Liver (tissue), 9 donors: ENCODE results near the gene TEP1. TPM values are rescaled to one million over a fixed set of nuclear protein-coding genes. Genes with fewer than 3 reads are reported as not detected.

ENCODE experiments used
- DNase-seq: peaks from one replicate; pipeline ENCODE4 v3.0.0-alpha.2; 2017; ENCODE audit warnings: low spot score
- H3K27ac ChIP-seq, 2 donors: one replicate each; pipeline ENCODE4 v1.7.0; 2013; ENCODE audit warnings: inconsistent platforms in 2 of 2, low read length in 2 of 2, control low read depth in 1 of 2, low read depth in 1 of 2, mild to moderate bottlenecking in 1 of 2
- H3K27me3 ChIP-seq, 4 donors: one replicate each; pipeline versions ENCODE4 v1.6.1 to v1.7.0; 2013; ENCODE audit warnings: low read length in 3 of 4, inconsistent platforms in 1 of 4, mild to moderate bottlenecking in 1 of 4, moderate library complexity in 1 of 4; ENCODE audit not compliant: control insufficient read depth in 4 of 4, insufficient read depth in 4 of 4
- H3K36me3 ChIP-seq, 4 donors: one replicate each; pipeline versions ENCODE4 v1.6.1 to v1.7.0; 2013; ENCODE audit warnings: low read length in 3 of 4, mild to moderate bottlenecking in 3 of 4, low read depth in 1 of 4, moderate library complexity in 1 of 4; ENCODE audit not compliant: control insufficient read depth in 4 of 4, insufficient read depth in 3 of 4
- H3K4me1 ChIP-seq, 4 donors: one replicate each; pipeline versions ENCODE4 v1.6.1 to v1.7.0; 2013; ENCODE audit warnings: low read length in 3 of 4, mild to moderate bottlenecking in 3 of 4, moderate library complexity in 1 of 4; ENCODE audit not compliant: control insufficient read depth in 4 of 4, insufficient read depth in 4 of 4
- H3K4me3 ChIP-seq, 3 donors: one replicate each; pipeline versions ENCODE4 v1.6.1 to v1.7.0; 2013; ENCODE audit warnings: low read length in 3 of 3, control low read depth in 1 of 3, low read depth in 1 of 3, mild to moderate bottlenecking in 1 of 3
- H3K9ac ChIP-seq, 2 donors: one replicate each; pipeline ENCODE4 v1.7.0; 2013; ENCODE audit warnings: low read length in 2 of 2, mild to moderate bottlenecking in 2 of 2, moderate library complexity in 2 of 2, control low read depth in 1 of 2, low read depth in 1 of 2
- H3K9me3 ChIP-seq, 4 donors: one replicate each; pipeline versions ENCODE4 v1.6.1 to v1.7.0; 2013; ENCODE audit warnings: low read length in 3 of 4; ENCODE audit not compliant: control insufficient read depth in 4 of 4
- ATF3 ChIP-seq: IDR thresholded peaks from 2 replicates; pipeline ENCODE4 v1.6.1; 2016; ENCODE audit warnings: antibody characterized with exemption
- EGR1 ChIP-seq, 2 donors: IDR thresholded peaks; 2 replicates each; pipeline ENCODE4 v1.6.1; 2016 to 2018; ENCODE audit warnings: antibody characterized with exemption in 2 of 2, low read depth in 2 of 2
- FOXA2 ChIP-seq: IDR thresholded peaks from 2 replicates; pipeline ENCODE4 v1.6.1; 2016; ENCODE audit warnings: antibody characterized with exemption
- HNF4G ChIP-seq: IDR thresholded peaks from 2 replicates; pipeline ENCODE4 v1.6.1; 2016; ENCODE audit warnings: antibody characterized with exemption
- JUND ChIP-seq, 2 donors: IDR thresholded peaks; 2 replicates each; pipeline ENCODE4 v1.6.1; 2016; ENCODE audit warnings: antibody characterized with exemption in 2 of 2
- NR2F2 ChIP-seq: IDR thresholded peaks from 2 replicates; pipeline ENCODE4 v1.6.1; 2016; ENCODE audit warnings: antibody characterized with exemption
- REST ChIP-seq: IDR thresholded peaks from 2 replicates; pipeline ENCODE4 v1.6.1; 2016; ENCODE audit warnings: antibody characterized with exemption, mild to moderate bottlenecking
- RXRA ChIP-seq, 2 donors: IDR thresholded peaks; 2 replicates each; pipeline ENCODE4 v1.6.1; 2017 to 2018; ENCODE audit warnings: antibody characterized with exemption in 2 of 2, mild to moderate bottlenecking in 1 of 2
- SP1 ChIP-seq: IDR thresholded peaks from 2 replicates; pipeline ENCODE4 v1.6.1; 2018; ENCODE audit warnings: antibody characterized with exemption, mild to moderate bottlenecking
- TAF1 ChIP-seq: conservative IDR thresholded peaks from 2 replicates; pipeline ENCODE4 v1.6.1; 2016; ENCODE audit warnings: antibody characterized with exemption, mild to moderate bottlenecking
- YY1 ChIP-seq: IDR thresholded peaks from 2 replicates; pipeline ENCODE4 v1.6.1; 2016; ENCODE audit warnings: antibody characterized with exemption, mild to moderate bottlenecking
- ZBTB33 ChIP-seq: IDR thresholded peaks from 2 replicates; pipeline ENCODE4 v1.6.1; 2016; ENCODE audit warnings: antibody characterized with exemption
- WGBS: extraction: QIAGEN DNeasy Blood & Tissue Kit; methylation state at CpG from one replicate; pipeline ENCODE4 v1.1.7; 2013; 5-methylcytosine and 5-hydroxymethylcytosine counted together
- polyA plus RNA-seq, 2 donors: library from polyadenylated mRNA; stranded (reverse) in 1 of 2; unstranded in 1 of 2; fragments of 200-250 nt in 1 of 2; fragments of >200 nt in 1 of 2; fragmentation: Nextera tagmentation in 1 of 2; extraction: Ambion mirVana in 1 of 2; gene quantifications; one replicate each; pipeline versions ENCODE4 v1.2.1 to v1.2.3, GENCODE V29; 2013 to 2015
- total RNA-seq, 2 donors: library from RNA; depleted of rRNA; stranded (reverse); fragments of >200 nt; gene quantifications; one replicate each; pipeline ENCODE4 v1.2.3, GENCODE V29; 2014
- donor health status: healthy.
- donor health status: healthy.
- donor health status: healthy.
- donor health status: healthy.
- donor health status: healthy.

Gene TEP1
- total and polyA plus RNA-seq, 4 donors = 3.9 to 20.7 (median 7.6) TPM

GRCh38 chr14:20427231-20428009 is 14.1 kb upstream of the TEP1 start:
- Histone ChIP-seq H3K4me3 (no peak overlapping the region), H3K36me3 (no peaks in the 10 kb centered on the region), H3K4me1 (peaks cover 0 to 7% (median 0%) of the 10 kb centered on the region in 4 donors), H3K27ac (peak overlapping the region; percentile 2 to 31), H3K27me3 (no peaks in the 10 kb centered on the region), H3K9ac (no peak overlapping the region), H3K9me3 (no peaks in the 10 kb centered on the region)
- WGBS = 54% methylated on average over 5 of the region's 5 CpGs
- TF ChIP-seq FOXA2 = no peak
- no peak for TF ChIP-seq RXRA (IDR thresholded peaks at IDR 0.05)
- no peak for TF ChIP-seq REST
- TF ChIP-seq ATF3 = no peak
- TF ChIP-seq YY1 = no peak
- TF ChIP-seq SP1 = no peak
- TF ChIP-seq HNF4G = no peak
- no peak for TF ChIP-seq NR2F2
- DNase-seq = no peak

GRCh38 chr14:20424851-20425250 is 11.6 kb upstream of the TEP1 start:
- Histone ChIP-seq H3K27me3 (no peaks in the 10 kb centered on the region), H3K36me3 (no peaks in the 10 kb centered on the region), H3K9me3 (no peaks in the 10 kb centered on the region), H3K9ac (no peak overlapping the region), H3K4me3 (no peak overlapping the region), H3K4me1 (peaks cover 0 to 3% (median 0%) of the 10 kb centered on the region in 4 donors), H3K27ac (no peak overlapping the region)
- WGBS = 30% methylated on average over 2 of the region's 2 CpGs
- DNase-seq = no peak
- TF ChIP-seq HNF4G (no peak), REST (no peak), EGR1 (IDR thresholded peaks at IDR 0.05; ENCODE audit: low read depth in 2 of 2) (no peak), TAF1 (no peak), ZBTB33 (no peak), JUND (IDR thresholded peaks at IDR 0.05) (no peak)
